K562 (cell line): ENCODE data around the gene CNPY2. TPM values are rescaled to one million over a fixed set of nuclear protein-coding genes. Genes with fewer than 3 reads are reported as not detected.
A peak's percentile ranks its signal among the peaks of the same experiment; 100 is the strongest.

Experiments used
- CBX2 ChIP-seq: fragments of 200-600 bp; sonication (generic); IDR thresholded peaks from one replicate; pipeline ENCODE4 v1.6.1; 2012; ENCODE audit warnings: mild to moderate bottlenecking, low read length, inconsistent platforms; ENCODE audit not compliant: insufficient read depth, poor library complexity, severe bottlenecking
- E2F4 ChIP-seq: sonication (generic); formaldehyde crosslinking; IDR thresholded peaks from 2 replicates; pipeline ENCODE4 v1.8.0; 2022; ENCODE audit warnings: mild to moderate bottlenecking, low read depth, missing genetic modification reagents
- ELF2 ChIP-seq: fragments of 250-450 bp; sonication (Bioruptor Pico); IDR thresholded peaks from 2 replicates; pipeline ENCODE4 v1.5.0; 2021; ENCODE audit warnings: mild to moderate bottlenecking
- FOXP4 ChIP-seq: sonication (generic); formaldehyde crosslinking; IDR thresholded peaks from 2 replicates; pipeline ENCODE4 v1.8.0; 2022; ENCODE audit warnings: mild to moderate bottlenecking, missing genetic modification reagents, borderline replicate concordance
- PHF21A ChIP-seq: fragments of 450-650 bp; IDR thresholded peaks from 2 replicates; pipeline ENCODE4 v1.6.1; 2017; ENCODE audit warnings: low read depth, borderline replicate concordance
- PML ChIP-seq: IDR thresholded peaks from 2 replicates; pipeline ENCODE4 v1.6.1; 2012; ENCODE audit warnings: low read length, inconsistent platforms
- POLR3A ChIP-seq: IDR thresholded peaks from 2 replicates; pipeline ENCODE4 v1.6.1; 2011; ENCODE audit warnings: borderline replicate concordance, mild to moderate bottlenecking, moderate library complexity; ENCODE audit not compliant: insufficient read length, insufficient read depth; ENCODE audit errors: extremely low read depth
- PREB ChIP-seq: sonication (generic); formaldehyde crosslinking; IDR thresholded peaks from 2 replicates; pipeline ENCODE4 v1.8.1; 2023; ENCODE audit warnings: mild to moderate bottlenecking, missing genetic modification reagents
- RBM39 ChIP-seq: fragments of 200-400 bp; formaldehyde crosslinking; optimal IDR thresholded peaks from 2 replicates; pipeline ENCODE3; 2018; ENCODE audit warnings: low read depth, low read length
- UBTF ChIP-seq, 2 experiments: IDR thresholded peaks; 2 replicates each; pipeline ENCODE4 v1.6.1; 2012; ENCODE audit warnings: improper control_type of control experiment in 2 of 2, low read depth in 2 of 2, low read length in 2 of 2, borderline replicate concordance in 1 of 2
- ZBTB12 ChIP-seq: fragments of 250-450 bp; sonication (Bioruptor Pico); IDR thresholded peaks from 2 replicates; pipeline ENCODE4 v1.4.0; 2020
- ZBTB2 ChIP-seq: fragments of 450-650 bp; IDR thresholded peaks from 2 replicates; pipeline ENCODE4 v1.6.1; 2016; ENCODE audit warnings: antibody characterized with exemption
- ZBTB9 ChIP-seq: fragments of 450-650 bp; formaldehyde crosslinking; IDR thresholded peaks from 2 replicates; pipeline ENCODE4 v1.4.0; 2020; ENCODE audit warnings: mild to moderate bottlenecking, moderate library complexity
- ZNF551 ChIP-seq: fragments of 250-450 bp; sonication (Bioruptor Pico); IDR thresholded peaks from 2 replicates; pipeline ENCODE4 v1.5.0; 2021; ENCODE audit warnings: mild to moderate bottlenecking, moderate library complexity
- ZNF766 ChIP-seq: fragments of 200-800 bp; sonication (Bioruptor generic); conservative IDR thresholded peaks from 2 replicates; pipeline ENCODE4 v1.6.1; 2016; ENCODE audit warnings: missing genetic modification characterization, missing compliant biosample characterization
- polyA plus RNA-seq, 8 experiments: library from polyadenylated mRNA; depleted of rRNA in 4 of 8; stranded (reverse) in 5 of 8; unstranded in 3 of 8; fragments of >200 nt; fragmentation: Nextera tagmentation in 2 of 8; fragmentation: Illumina TruSeq in 1 of 8; extraction: Ambion mirVana in 2 of 8; extraction: Trizol in 1 of 8; gene quantifications; 2 replicates each; pipeline versions ENCODE4 v1.2.1 to v1.2.3, GENCODE V29; 2011 to 2014; ENCODE audit warnings: inconsistent platforms in 1 of 8, missing spikeins in 1 of 8
- total RNA-seq, 7 experiments: library from RNA; depleted of rRNA in 6 of 7; stranded (reverse); fragments of >200 nt in 6 of 7; fragmentation: Illumina TruSeq in 2 of 7; extraction: Trizol in 2 of 7; gene quantifications; 2 replicates each; pipeline versions ENCODE4 v1.2.1 to v1.2.3, GENCODE V29; 2011 to 2021; ENCODE audit warnings: low replicate concordance in 1 of 7

Gene CNPY2
- total and polyA plus RNA-seq, 9 of the 15 experiments (the other 6 are each of a cell fraction or from before 2014, with no cell fraction given) = 33.8 to 190 (median 138) TPM

GRCh38 chr12:56336361-56337167, 20.8 kb upstream of the CNPY2 start (continued):
- TF ChIP-seq PREB (CRISPR knock-in tag) (no peak), RBM39 (no peak), ZNF766 (peak; percentile 43; the same call in 1 of the 2 replicates), UBTF (IDR thresholded peaks at IDR 0.05; ENCODE audit: borderline replicate concordance in 1 of 2, low read depth in 2 of 2, low read length in 2 of 2) (no peak), CBX2 (no peak), ELF2 (CRISPR knock-in tag) (peak; percentile 83), ZBTB2 (peak; percentile 54; the same call in 1 of the 2 replicates), POLR3A (no peak), ZBTB9 (CRISPR knock-in tag) (no peak), FOXP4 (CRISPR knock-in tag) (no peak), E2F4 (CRISPR knock-in tag) (no peak), ZBTB12 (CRISPR knock-in tag) (peak; percentile 70), PML (peak; percentile 12; the same call in 1 of the 2 replicates), ZNF551 (CRISPR knock-in tag) (no peak), PHF21A (no peak)
